Measurements from ENCODE around the gene CLEC16A.

- TF ChIP-seq POLR2AphosphoS5 (IDR thresholded peaks at IDR 0.05; ENCODE audit: low read depth, low read length) (no peak), POLR2A (IDR thresholded peaks at IDR 0.05; ENCODE audit: low read depth, low read length) (no peak)
Observed at GRCh38 chr16:10994571-10994970, 50.2 kb downstream of the CLEC16A start.

All from GM12891 (cell line).